ENCODE data around the gene KLRG1. TPM values are rescaled to one million over a fixed set of nuclear protein-coding genes. Genes with fewer than 3 reads are reported as not detected.

KLRG1 gene
- total and polyA plus RNA-seq, 9 of the 15 experiments (the other 6 are each of a cell fraction or from before 2014, with no cell fraction given), result 1.4 to 7.2 (median 2.1) TPM

DNA sequence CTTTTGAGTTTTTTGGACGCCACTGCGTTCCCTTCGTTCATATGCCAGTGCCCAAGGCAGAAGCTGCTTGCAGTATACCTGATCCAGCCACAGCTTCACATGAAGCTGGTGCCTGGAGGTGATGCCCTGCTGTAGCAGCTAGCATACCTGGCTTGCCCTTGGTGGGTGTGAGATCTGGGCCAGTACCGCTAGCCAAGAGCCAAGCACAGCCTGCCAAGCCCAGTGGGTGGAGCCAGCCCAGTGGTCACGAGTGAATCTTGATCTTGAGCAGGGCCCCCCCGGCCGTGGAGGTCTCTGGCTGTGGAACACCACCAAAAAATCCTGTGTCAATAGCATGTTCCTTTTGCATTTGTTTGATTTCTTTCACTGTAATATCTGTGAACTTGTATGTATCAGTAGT lies 32.6 kb upstream of the KLRG1 start (continued):
- no peak for TF ChIP-seq CHD7 (IDR thresholded peaks at IDR 0.05; ENCODE audit: low read depth, low read length)
- TF ChIP-seq, protein P1, sequence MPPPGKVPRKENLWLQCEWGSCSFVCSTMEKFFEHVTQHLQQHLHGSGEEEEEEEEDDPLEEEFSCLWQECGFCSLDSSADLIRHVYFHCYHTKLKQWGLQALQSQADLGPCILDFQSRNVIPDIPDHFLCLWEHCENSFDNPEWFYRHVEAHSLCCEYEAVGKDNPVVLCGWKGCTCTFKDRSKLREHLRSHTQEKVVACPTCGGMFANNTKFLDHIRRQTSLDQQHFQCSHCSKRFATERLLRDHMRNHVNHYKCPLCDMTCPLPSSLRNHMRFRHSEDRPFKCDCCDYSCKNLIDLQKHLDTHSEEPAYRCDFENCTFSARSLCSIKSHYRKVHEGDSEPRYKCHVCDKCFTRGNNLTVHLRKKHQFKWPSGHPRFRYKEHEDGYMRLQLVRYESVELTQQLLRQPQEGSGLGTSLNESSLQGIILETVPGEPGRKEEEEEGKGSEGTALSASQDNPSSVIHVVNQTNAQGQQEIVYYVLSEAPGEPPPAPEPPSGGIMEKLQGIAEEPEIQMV (tag; conservative IDR thresholded peaks at IDR 0.05; ENCODE audit: low read depth), result no peak
- no peak for TF ChIP-seq HIVEP1 (CRISPR knock-in tag; IDR thresholded peaks at IDR 0.05)
- no peak for TF ChIP-seq RCOR1 (IDR thresholded peaks at IDR 0.05; ENCODE audit: borderline replicate concordance in 1 of 2, low read depth in 2 of 2, low read length in 2 of 2)
- TF ChIP-seq, protein P2, sequence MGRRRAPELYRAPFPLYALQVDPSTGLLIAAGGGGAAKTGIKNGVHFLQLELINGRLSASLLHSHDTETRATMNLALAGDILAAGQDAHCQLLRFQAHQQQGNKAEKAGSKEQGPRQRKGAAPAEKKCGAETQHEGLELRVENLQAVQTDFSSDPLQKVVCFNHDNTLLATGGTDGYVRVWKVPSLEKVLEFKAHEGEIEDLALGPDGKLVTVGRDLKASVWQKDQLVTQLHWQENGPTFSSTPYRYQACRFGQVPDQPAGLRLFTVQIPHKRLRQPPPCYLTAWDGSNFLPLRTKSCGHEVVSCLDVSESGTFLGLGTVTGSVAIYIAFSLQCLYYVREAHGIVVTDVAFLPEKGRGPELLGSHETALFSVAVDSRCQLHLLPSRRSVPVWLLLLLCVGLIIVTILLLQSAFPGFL (CRISPR knock-in tag; IDR thresholded peaks at IDR 0.05), result no peak
- TF ChIP-seq EHMT2 (IDR thresholded peaks at IDR 0.05), result no peak
- no peak for TF ChIP-seq COPS2 (conservative IDR thresholded peaks at IDR 0.05)

Measured in K562 (cell line).